Upper lobe of right lung (tissue), 1 donor: ENCODE measurements around the gene MPP3. TPM values are rescaled to one million over a fixed set of nuclear protein-coding genes. Genes with fewer than 3 reads are reported as not detected.

Source experiments
- ATAC-seq: fragments of 200-7000 bp; cut with Tn5 transposase; one replicate; pipeline ENCODE4 v1.9.1; 2020; ENCODE audit warnings: mild to moderate bottlenecking, moderate library complexity
- DNase-seq: peaks from one replicate; pipeline ENCODE4 v3.0.0-alpha.2; 2020
- H3K27ac ChIP-seq: fragments of 200-600 bp; one replicate; pipeline ENCODE4 v1.8.0; 2022
- H3K27me3 ChIP-seq: fragments of 200-600 bp; one replicate; pipeline ENCODE4 v1.8.0; 2022; ENCODE audit warnings: mild to moderate bottlenecking
- H3K36me3 ChIP-seq: fragments of 200-600 bp; one replicate; pipeline ENCODE4 v1.8.0; 2022
- H3K4me1 ChIP-seq: fragments of 200-600 bp; one replicate; pipeline ENCODE4 v1.8.0; 2022
- H3K4me3 ChIP-seq: fragments of 200-600 bp; one replicate; pipeline ENCODE4 v1.8.0; 2022; ENCODE audit warnings: mild to moderate bottlenecking
- H3K9me3 ChIP-seq: fragments of 200-600 bp; one replicate; pipeline ENCODE4 v1.8.0; 2022
- intact Hi-C: fragments of 100-400 bp; cut with DNase I; formaldehyde crosslinking; loops from one replicate; pipeline ENCODE4 v1.11.0; 2022
- total RNA-seq: library from RNA; stranded (reverse); fragmentation: NEBNext Ultra II Directional; extraction: Animal tissue kit (Norgen Biotek cat#: 25700); gene quantifications from one replicate; pipeline ENCODE4 v1.2.1, GENCODE V29; 2021
- TF ChIP-seq, protein P1 (sequence below): fragments of 200-600 bp; IDR thresholded peaks from one replicate; pipeline ENCODE4 v1.8.0; 2022; ENCODE audit warnings: antibody characterized with exemption
- donor health status: DM: no; HTN: yes; CAD: no; lungs with severe emphysema.

The MPP3 gene
- total RNA-seq, 1 donor from 2014 or later: 28.6 TPM

GRCh38 chr17:43857141-43857540, 24.2 kb upstream of the MPP3 start:
- Histone ChIP-seq H3K27me3 (peaks cover 4% of the 10 kb centered on the region), H3K27ac (no peak overlapping the region), H3K4me1 (peaks cover 5% of the 10 kb centered on the region), H3K9me3 (no peaks in the 10 kb centered on the region), H3K4me3 (no peak overlapping the region), H3K36me3 (no peaks in the 10 kb centered on the region)
- TF ChIP-seq, protein P1, sequence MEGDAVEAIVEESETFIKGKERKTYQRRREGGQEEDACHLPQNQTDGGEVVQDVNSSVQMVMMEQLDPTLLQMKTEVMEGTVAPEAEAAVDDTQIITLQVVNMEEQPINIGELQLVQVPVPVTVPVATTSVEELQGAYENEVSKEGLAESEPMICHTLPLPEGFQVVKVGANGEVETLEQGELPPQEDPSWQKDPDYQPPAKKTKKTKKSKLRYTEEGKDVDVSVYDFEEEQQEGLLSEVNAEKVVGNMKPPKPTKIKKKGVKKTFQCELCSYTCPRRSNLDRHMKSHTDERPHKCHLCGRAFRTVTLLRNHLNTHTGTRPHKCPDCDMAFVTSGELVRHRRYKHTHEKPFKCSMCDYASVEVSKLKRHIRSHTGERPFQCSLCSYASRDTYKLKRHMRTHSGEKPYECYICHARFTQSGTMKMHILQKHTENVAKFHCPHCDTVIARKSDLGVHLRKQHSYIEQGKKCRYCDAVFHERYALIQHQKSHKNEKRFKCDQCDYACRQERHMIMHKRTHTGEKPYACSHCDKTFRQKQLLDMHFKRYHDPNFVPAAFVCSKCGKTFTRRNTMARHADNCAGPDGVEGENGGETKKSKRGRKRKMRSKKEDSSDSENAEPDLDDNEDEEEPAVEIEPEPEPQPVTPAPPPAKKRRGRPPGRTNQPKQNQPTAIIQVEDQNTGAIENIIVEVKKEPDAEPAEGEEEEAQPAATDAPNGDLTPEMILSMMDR: no peak
- ATAC-seq (no peak), DNase-seq (peak; percentile 45)
- intact Hi-C loops: no loop called here

DNA sequence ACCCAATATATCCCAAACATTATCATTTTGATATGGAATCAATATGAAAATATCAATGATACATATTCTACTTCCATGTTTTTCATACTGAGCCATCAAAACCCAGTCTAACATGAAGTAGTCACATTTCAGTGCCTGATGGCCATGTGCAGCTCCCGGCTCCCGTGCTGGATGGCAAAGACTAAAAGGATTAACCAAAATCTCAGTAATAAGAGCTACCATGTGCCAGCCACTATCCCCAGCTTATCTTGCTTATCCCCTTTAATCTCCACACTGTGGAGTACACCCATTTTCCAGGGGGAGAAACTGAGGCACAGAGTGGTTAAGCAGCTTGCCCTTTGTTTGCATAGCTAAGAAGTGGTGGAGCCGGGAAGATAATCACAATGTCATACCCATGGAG, 23.2 kb upstream of the MPP3 start:
- intact Hi-C loops: no loop called here
- peaks cover 5% of the 10 kb centered on the region for H3K4me1 ChIP-seq
- H3K4me3 ChIP-seq: no peak overlapping the region
- no peak for ATAC-seq
- H3K27ac ChIP-seq: no peak overlapping the region
- TF ChIP-seq, protein P1: no peak
- H3K9me3 ChIP-seq: no peaks in the 10 kb centered on the region
- peaks cover 9% of the 10 kb centered on the region for H3K27me3 ChIP-seq
- peak; percentile 4 for DNase-seq
- no peaks in the 10 kb centered on the region for H3K36me3 ChIP-seq

- DNase-seq: peak; percentile 58
- ATAC-seq: no peak
- TF ChIP-seq, protein P1: no peak
- no peak overlapping the region for H3K4me3 ChIP-seq
- H3K36me3 ChIP-seq: no peaks in the 10 kb centered on the region
- H3K4me1 ChIP-seq: peaks cover 5% of the 10 kb centered on the region
- H3K9me3 ChIP-seq: no peaks in the 10 kb centered on the region
- no peak overlapping the region for H3K27ac ChIP-seq
- H3K27me3 ChIP-seq: peaks cover 9% of the 10 kb centered on the region
- intact Hi-C loops: no loop called here
Measured at GRCh38 chr17:43855061-43855460, 22.1 kb upstream of the MPP3 start.

DNA sequence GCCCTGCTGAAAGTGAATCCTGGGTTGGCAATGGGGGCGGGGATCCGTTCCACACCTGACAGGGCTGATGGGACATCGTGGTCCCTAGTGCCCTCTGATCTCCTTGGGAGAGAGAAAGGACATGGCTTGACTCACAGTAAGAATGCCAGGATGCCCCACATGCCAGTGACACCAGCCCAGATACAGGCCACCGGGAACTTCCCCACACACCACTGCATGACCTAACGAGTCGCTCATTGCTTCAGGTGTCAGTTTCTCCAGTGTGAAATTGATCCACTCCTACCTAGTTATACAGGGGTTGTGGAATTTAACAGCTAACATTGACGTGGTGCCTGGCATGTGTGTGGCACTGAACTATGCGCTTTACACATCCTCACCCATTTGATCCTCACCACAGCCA, 21.6 kb upstream of the MPP3 start:
- peak; percentile 37 for DNase-seq
- Histone ChIP-seq H3K4me1 (peaks cover 5% of the 10 kb centered on the region), H3K4me3 (no peak overlapping the region), H3K36me3 (no peaks in the 10 kb centered on the region), H3K27me3 (peaks cover 9% of the 10 kb centered on the region), H3K9me3 (no peaks in the 10 kb centered on the region), H3K27ac (no peak overlapping the region)
- intact Hi-C loops: no loop called here
- ATAC-seq: no peak
- TF ChIP-seq, protein P1: no peak

DNA sequence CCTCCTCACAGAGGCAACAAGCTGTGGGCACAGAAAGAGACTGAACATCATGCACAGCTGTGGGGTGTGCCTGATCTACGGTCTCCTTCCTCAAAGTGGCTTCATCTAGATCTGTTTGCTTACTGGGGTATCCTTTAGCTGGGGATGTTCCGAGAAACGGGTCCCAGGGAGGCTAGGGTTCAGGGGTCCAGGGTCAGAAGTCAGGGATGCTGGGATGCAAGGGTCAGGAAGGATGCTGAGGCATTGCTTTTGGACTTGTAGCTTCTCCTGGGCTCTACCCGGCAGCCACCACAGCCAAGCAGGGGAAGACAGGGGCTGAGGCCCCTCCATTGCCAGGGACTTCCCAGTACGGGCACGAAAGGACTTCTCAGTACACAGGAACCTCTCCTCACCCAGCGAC, 20.6 kb upstream of the MPP3 start:
- intact Hi-C loops: no loop called here
- no peak for DNase-seq
- ATAC-seq: no peak
- peaks cover 9% of the 10 kb centered on the region for H3K27me3 ChIP-seq
- TF ChIP-seq, protein P1: no peak
- H3K36me3 ChIP-seq: no peaks in the 10 kb centered on the region
- H3K4me1 ChIP-seq: peaks cover 5% of the 10 kb centered on the region
- no peak overlapping the region for H3K27ac ChIP-seq
- H3K4me3 ChIP-seq: no peak overlapping the region
- H3K9me3 ChIP-seq: no peaks in the 10 kb centered on the region

GRCh38 chr17:43852571-43852970, 19.6 kb upstream of the MPP3 start:
- Histone ChIP-seq H3K9me3 (no peaks in the 10 kb centered on the region), H3K4me1 (no peaks in the 10 kb centered on the region), H3K27ac (no peak overlapping the region), H3K27me3 (peaks cover 4% of the 10 kb centered on the region), H3K4me3 (no peak overlapping the region), H3K36me3 (no peaks in the 10 kb centered on the region)
- ATAC-seq (no peak), DNase-seq (peak; percentile 52)
- TF ChIP-seq, protein P1: no peak
- intact Hi-C loops: no loop called here
